NB4 (cell line): ENCODE measurements around the gene MFSD2A.
"Not testable (repeated sequence)": the region's sequence is repeated elsewhere in the genome, so short reads cannot be mapped to it uniquely, and the experiment has no call there.

ENCODE experiments used
- DNase-seq: peaks from one replicate; pipeline ENCODE4 v3.0.0; 2010; ENCODE audit warnings: low read depth
- H3K4me3 ChIP-seq: one replicate; pipeline ENCODE4 v1.5.1; 2011; ENCODE audit warnings: mild to moderate bottlenecking, low read depth, low read length, moderate library complexity
- MYC ChIP-seq: IDR thresholded peaks from 2 replicates; pipeline ENCODE4 v1.6.1; 2011; ENCODE audit warnings: low read depth, low read length
- POLR2A ChIP-seq: IDR thresholded peaks from 2 replicates; pipeline ENCODE4 v1.6.1; 2011; ENCODE audit warnings: mild to moderate bottlenecking; ENCODE audit not compliant: insufficient read length; ENCODE audit errors: extremely low read depth
- TF ChIP-seq, protein P1 (sequence below): IDR thresholded peaks from 2 replicates; pipeline ENCODE4 v1.6.1; 2011; ENCODE audit warnings: low read depth, low read length
- TF ChIP-seq, protein P2 (sequence below): IDR thresholded peaks from one replicate; pipeline ENCODE4 v1.5.1; 2012; ENCODE audit warnings: low read depth, low read length

The MFSD2A gene

DNA sequence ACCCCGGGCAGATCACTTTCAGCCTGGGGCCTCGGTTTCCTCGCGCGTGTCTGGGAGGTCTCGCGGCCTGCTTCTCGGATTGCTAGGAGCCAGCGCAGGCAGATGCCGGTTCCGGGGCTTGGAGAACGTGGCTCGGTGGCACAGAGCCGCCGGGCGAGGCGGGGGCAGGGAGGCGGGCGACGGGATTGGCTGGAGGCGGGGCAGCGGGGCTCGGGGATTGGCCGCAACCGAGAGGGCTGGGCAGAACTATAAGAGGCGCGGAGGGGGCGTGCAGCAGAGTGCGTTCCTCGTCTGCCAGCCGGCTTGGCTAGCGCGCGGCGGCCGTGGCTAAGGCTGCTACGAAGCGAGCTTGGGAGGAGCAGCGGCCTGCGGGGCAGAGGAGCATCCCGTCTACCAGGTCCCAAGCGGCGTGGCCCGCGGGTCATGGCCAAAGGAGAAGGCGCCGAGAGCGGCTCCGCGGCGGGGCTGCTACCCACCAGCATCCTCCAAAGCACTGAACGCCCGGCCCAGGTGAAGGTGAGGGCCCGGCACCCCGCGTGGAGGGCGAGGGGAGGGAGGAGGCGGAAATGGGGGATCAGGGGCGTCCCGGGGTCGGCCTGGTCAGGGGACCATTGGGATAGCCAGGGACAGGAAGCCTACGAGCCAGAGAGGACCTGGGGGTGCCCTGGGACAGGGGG lies at the start of gene MFSD2A:
TSS of gene MFSD2A (plus strand) at position 276 of the 677 bp plus-strand sequence. CDS start at position 424, 148 bp downstream.
- DNase-seq, result peak; percentile 96

DNA sequence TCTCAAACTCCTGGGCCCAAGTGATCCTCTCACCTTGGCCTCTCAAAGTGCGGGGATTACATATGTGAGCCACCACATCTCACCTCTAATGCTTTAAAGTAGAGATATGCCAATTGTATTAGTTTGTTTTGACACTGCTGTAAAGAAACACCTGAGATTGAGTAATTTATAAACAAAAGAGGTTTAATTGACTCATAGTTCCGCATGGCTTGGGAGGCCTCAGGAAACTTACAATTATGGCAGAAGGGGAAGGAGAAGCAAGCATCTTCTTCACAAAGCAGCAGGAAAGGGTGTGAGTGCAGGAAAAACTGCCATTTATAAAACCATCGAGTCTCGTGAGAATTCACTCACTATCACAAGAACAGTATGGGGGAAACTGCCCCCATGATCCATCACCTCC lies 49.8 kb upstream of the MFSD2A start:
- TF ChIP-seq MYC (no peak), POLR2A (no peak)
- TF ChIP-seq, protein P1, sequence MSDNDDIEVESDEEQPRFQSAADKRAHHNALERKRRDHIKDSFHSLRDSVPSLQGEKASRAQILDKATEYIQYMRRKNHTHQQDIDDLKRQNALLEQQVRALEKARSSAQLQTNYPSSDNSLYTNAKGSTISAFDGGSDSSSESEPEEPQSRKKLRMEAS, result no peak
- H3K4me3 ChIP-seq, result no peak overlapping the region
- no peak for DNase-seq

More for the DNA sequence above, at the start of gene MFSD2A:
- TF ChIP-seq POLR2A (peak; percentile 75), MYC (peak; percentile 86)
- TF ChIP-seq, protein P1, result peak; percentile 77
- TF ChIP-seq, protein P2, sequence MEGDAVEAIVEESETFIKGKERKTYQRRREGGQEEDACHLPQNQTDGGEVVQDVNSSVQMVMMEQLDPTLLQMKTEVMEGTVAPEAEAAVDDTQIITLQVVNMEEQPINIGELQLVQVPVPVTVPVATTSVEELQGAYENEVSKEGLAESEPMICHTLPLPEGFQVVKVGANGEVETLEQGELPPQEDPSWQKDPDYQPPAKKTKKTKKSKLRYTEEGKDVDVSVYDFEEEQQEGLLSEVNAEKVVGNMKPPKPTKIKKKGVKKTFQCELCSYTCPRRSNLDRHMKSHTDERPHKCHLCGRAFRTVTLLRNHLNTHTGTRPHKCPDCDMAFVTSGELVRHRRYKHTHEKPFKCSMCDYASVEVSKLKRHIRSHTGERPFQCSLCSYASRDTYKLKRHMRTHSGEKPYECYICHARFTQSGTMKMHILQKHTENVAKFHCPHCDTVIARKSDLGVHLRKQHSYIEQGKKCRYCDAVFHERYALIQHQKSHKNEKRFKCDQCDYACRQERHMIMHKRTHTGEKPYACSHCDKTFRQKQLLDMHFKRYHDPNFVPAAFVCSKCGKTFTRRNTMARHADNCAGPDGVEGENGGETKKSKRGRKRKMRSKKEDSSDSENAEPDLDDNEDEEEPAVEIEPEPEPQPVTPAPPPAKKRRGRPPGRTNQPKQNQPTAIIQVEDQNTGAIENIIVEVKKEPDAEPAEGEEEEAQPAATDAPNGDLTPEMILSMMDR, result no peak
- H3K4me3 ChIP-seq, result peak within 1 kb of the TSS; percentile 81

DNA sequence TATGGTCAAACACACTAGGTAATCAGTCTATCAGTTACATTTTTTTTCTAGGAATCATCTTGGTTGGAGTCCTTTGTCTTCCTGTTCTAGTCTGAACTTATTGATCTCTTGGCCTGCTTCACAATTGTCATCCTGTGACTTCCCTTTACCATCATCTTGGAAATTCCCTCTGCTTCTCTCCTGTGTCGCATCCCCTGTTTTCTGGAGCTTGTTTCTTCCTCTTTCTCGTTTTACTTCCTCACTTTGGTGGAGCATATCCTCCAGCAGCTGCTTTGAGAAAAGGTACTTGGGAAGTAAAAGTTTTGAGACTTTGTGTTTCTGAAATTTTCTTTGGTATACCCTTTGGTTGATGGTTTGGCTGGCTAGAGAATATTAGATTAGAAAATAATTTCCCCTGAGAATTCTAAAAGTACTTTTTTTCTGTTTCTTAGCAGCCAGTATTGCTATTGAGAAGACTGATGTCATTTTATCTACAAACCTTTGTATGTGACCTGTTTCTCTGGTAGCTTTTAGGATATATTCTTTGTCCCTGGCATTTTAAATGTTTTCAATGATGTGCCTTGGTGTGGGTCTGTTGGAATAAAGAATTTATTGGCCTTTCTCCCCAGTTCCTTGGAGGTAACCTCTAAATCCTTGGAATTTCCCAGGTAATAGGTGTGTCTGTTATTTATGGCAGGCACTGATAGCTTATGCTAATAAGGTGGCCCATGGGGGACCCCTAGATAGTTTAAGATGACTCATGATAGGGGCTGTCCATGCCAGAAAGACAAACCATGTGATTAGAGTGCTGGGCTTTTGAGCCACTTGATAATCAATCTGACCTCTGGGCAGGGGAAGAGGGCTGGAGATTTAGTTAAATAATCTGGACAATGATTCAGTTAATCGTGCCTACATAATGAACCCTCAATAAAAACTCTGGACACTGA lies 47.2 kb upstream of the MFSD2A start:
- no peak for DNase-seq
- no peak overlapping the region for H3K4me3 ChIP-seq
- TF ChIP-seq, protein P2, result no peak
- TF ChIP-seq MYC (no peak), POLR2A (no peak)
- TF ChIP-seq, protein P1, result no peak

DNA sequence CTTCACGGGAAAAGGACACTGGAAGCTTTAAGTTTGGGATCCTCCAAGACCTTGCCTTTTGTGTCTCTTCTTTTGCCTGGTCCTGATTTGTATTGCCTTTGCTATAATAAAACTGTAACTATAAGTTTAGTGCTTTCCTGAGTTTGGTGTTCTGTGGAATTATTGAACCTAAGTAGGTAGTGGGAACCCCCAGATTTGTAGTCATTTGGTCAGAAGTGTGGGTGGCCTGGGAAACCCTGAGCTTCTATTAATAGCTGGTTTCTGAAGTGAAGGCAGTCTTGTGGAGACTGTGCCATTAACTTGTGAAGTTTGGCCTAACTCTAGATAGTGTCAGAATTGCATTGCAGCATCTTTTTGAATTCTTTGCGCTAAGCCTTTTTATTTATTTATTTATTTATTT lies 46.4 kb upstream of the MFSD2A start:
- no peak overlapping the region for H3K4me3 ChIP-seq
- no peak for TF ChIP-seq POLR2A
- no peak for TF ChIP-seq MYC
- TF ChIP-seq, protein P1, result no peak
- TF ChIP-seq, protein P2, result no peak
- no peak for DNase-seq

DNA sequence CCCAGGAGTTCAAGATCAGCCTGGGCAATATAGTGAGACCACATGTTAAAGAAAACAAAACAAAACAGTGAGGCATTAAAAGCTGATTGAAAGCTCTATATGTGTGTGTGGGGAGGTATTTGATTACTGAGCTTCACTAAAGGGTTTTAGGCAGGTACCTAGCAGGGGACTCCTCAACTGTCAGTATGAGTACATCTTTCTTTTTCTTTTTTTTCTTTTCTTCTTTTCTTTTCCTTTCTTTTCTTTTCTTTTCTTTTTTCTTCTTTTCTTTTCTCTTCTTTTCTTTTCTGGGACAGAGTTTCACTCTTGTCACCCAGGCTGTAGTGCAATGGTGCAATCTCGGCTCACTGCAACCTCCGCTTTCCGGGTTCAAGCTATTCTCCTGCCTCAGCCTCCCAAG lies 44.7 kb upstream of the MFSD2A start:
- TF ChIP-seq, protein P2, result no peak
- TF ChIP-seq POLR2A, result no peak
- TF ChIP-seq, protein P1, result no peak
- no peak for TF ChIP-seq MYC
- no peak overlapping the region for H3K4me3 ChIP-seq
- DNase-seq, result no peak

DNA sequence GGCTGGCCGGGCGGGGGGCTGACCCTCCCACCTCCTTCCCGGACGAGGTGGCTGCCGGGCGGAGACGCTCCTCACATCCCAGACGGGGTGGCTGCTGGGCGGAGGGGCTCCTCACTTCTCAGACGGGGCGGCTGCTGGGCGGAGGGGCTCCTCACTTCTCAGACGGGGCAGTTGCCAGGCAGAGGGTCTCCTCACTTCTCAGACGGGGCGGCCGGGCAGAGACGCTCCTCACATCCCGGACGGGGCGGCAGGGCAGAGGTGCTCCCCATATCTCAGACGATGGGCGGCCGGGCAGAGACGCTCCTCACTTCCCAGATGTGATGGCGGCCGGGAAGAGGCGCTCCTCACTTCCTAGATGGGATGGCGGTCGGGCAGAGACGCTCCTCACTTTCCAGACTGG lies 41.8 kb upstream of the MFSD2A start:
- not testable (repeated sequence) for H3K4me3 ChIP-seq, DNase-seq
